ENCODE measurements around the gene AMN. TPM values are rescaled to one million over a fixed set of nuclear protein-coding genes. Genes with fewer than 3 reads are reported as not detected.

AMN gene
- total RNA-seq, 1 donor from 2014 or later, result 0.23 TPM

GRCh38 chr14:102927346-102927877 is 4.9 kb downstream of the AMN start:
- no peak for DNase-seq (ENCODE audit: extremely low read depth, low read depth, low spot score)

DNA sequence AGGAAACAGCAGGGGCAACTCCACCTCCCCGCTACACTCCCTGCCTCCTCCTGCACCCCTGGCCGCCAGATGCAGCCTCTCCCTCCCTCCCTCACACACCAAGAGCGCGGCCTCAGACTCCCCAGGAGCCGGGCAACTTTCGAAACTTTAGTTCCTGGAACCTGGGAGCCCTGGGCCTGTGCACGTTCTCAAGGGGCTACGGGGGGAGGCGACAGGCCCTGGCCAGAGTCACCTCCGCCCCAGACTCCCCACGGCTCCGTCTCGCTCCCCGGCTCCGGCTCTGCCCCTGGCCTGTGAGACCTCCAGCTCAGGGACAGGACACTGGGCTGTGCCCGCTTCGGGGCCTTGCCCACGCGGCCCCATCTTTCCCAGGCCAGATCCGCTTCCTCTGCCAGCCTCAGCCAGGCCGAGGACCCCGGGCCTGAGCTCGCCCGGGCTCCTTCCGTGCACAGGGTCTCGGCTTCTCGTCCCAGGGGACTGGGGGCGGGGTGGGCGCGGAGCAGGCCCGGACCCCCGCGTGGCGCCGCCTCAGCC is 5.5 kb downstream of the AMN start:
- DNase-seq (ENCODE audit: extremely low read depth, low read depth, low spot score), result no peak

- no peak for DNase-seq (ENCODE audit: extremely low read depth, low read depth, low spot score)
These were observed 6.2 kb downstream of the AMN start for GRCh38 chr14:102928412-102929240.

GRCh38 chr14:102929241-102930137 is 7.0 kb downstream of the AMN start:
- no peak for DNase-seq (ENCODE audit: extremely low read depth, low read depth, low spot score)

GRCh38 chr14:102930138-102930752 is 7.8 kb downstream of the AMN start:
- DNase-seq (ENCODE audit: extremely low read depth, low read depth, low spot score), result no peak

DNA sequence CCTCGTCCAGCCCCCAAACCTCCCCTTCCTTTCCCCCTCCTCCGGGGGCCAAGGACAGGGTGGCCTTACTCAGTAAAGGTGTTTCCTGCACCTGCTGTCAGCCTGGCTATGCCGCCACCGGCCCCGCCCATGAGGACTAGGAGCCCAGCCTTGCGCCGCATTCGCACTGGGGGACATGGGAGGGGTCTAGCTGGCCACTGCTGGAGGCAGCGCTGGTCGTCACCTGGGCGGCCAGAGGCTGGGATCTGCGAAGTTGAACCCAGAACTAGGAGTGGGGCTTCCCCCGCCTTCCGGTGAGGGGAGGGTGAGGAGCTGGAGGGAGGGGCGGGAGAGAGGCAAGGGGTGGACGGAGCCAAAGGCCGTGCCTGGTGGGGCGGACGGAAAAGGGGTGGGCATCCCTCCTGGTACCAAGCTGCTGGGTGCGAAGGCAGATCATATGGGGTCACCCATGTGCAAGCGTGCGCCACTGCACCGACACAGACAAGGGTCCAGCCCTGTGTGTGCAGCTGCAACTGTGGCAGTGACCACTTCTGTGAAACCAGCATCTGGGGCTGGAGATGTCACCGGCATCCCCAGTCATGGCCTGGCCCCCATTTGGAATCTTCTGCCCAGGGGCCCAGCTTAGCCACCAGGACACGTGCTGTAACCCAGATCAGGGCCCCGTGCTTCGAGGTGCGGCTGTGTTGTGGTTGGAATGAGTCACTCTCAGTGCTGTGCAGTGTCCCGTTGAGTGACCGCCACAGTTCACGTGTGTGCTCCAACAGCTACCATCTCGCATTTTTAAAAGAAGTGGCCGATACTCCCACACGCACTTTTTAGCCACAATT is 8.5 kb downstream of the AMN start:
- no peak for DNase-seq (ENCODE audit: extremely low read depth, low read depth, low spot score)

DNA sequence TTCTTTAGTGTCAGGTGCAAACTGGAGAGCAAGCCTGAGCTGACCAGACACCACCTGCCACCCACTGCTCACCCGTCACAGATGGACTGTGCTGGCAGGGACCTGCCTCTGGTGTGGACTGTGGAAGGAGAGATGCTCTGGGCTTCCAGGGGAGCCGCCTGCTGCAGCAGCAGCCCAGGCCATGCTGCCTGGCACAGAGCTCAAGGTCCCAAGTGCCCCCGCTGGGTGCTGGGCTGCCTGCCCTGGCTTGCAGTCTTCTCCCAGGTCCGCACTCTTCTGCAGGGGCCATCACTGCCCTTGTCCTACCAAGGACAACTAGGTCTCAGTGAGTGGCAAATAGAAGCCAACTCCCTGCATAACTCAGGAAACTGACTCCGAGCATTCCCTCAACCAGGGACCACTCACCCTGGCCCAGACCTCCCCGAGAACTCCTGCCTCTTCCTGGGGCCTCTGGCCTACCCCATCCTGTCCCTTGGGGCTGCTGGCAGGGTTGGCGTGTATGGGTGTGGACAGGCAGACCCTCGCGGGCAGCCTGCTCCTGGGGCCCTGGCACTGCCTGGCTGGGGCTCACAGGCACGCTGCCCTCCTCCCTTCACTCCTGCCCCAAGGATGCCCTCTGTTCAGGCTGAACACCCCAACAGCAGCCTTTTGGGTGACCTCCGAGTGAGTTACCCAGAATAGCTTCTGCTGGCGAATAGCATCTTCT is 9.3 kb downstream of the AMN start:
- no peak for DNase-seq (ENCODE audit: extremely low read depth, low read depth, low spot score)

- DNase-seq (ENCODE audit: extremely low read depth, low read depth, low spot score), result no peak
These were observed 10.2 kb downstream of the AMN start for GRCh38 chr14:102932484-102933248.

DNA sequence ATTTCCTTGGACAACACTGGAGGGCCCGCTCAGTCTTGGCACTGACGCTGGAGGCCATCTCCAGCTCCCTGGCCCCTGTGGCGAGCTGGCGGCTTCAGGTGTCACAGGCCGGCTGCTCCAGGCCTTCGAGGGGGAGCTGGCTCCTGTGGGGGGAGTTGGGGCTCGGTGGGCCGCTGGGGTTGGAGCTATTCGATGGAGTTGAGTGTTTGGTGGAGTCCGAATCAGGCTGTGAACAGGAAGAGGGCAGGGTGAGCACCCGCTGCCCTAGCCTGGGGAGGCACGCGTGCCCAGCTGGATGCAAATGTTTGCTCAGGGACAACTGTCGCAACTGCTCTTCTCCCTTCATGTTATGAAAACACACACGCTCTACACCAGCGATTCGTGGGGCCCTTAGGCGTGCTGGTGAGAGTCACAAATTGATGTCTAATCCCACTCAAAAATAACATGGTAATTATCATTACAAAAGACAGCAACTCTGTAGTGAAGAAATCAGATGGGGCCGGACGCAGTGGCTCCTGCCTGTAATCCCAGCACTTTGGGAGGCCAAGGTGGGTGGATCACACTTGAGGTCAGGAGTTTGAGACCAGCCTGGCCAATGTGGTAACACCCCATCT is 11.3 kb downstream of the AMN start:
- DNase-seq (ENCODE audit: extremely low read depth, low read depth, low spot score), result no peak

- no peak for DNase-seq (ENCODE audit: extremely low read depth, low read depth, low spot score)
These were observed 13.3 kb downstream of the AMN start for GRCh38 chr14:102935756-102936155.

DNA sequence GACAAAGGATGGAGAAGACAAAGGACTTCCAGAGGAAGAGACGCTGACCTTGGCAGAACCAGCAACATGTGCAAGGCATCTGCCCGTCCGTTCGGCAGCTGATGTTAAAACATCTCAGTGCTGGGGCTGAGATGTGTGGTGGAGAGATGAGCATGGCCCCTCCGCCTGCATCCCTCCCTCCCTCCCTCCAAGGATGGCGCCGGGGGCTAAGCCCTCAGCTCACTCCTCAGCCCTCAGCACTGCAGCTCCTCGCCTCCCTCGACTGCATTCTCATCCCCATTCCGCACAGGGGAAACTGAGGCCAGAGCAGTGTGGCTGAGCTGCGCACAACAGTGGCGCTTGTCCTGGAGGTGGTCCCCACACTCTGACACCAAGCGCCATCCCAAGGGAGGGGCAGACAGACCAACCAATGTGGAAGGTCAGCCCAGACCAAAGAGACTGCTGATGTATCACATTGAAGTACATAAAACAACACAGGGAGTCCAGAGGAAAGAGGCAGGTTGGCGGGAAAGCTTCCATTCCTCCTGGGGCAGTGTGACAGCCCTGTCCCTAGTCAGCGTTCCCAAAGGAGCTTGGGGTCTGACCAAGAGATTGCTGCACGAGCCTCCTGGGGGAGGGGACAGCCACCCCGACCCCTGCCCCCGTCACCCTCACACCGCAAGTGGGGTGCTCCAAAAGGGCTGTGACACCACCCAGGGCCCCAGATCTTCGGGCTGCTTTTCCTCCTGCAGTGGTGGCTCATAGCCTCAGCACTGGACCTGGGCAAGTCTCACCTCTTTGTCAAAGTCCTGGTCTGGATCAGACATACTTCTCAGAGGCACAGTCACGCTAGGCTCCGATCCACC is 15.1 kb downstream of the AMN start:
- DNase-seq (ENCODE audit: extremely low read depth, low read depth, low spot score), result no peak

GRCh38 chr14:102938191-102938590 is 15.7 kb downstream of the AMN start:
- no peak for DNase-seq (ENCODE audit: extremely low read depth, low read depth, low spot score)

GRCh38 chr14:102939329-102939728 is 16.9 kb downstream of the AMN start:
- no peak for DNase-seq (ENCODE audit: extremely low read depth, low read depth, low spot score)

- DNase-seq (ENCODE audit: extremely low read depth, low read depth, low spot score), result no peak
These were observed 17.5 kb downstream of the AMN start for GRCh38 chr14:102939820-102940561.

- DNase-seq (ENCODE audit: extremely low read depth, low read depth, low spot score), result no peak
These were observed 18.4 kb downstream of the AMN start for GRCh38 chr14:102940729-102941362.

DNA sequence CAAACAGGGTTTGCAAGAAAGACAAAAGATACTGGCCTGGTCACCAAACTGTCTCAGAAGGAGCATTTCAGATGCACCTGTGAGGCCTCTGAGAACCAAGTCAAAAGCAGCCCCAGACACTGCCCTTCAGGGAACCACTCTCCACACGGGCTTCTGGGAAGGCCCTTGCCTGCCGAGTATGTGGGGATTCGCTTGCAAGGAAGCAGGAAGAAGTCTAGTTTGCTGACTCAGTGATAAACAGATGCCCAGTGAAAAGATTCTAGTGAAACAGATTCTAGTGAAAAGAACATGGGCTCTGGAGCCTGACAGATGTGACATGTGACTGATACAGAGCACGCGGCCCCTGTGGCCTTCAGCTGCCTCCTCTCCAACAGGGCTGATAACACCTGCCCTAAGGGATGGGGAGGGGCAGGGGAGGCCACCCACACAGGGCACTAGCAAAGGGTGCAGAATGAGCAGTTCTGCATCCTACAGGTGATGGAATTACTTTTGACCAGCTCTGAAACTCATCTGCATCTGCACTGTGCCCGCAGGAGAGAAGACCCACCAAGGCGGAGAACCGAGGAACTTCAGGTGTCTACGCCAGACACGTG is 19.1 kb downstream of the AMN start:
- no peak for DNase-seq (ENCODE audit: extremely low read depth, low read depth, low spot score)
